ENCODE measurements around the gene SEPTIN12.

The SEPTIN12 gene

GRCh38 chr16:4787627-4788482, at the start of gene SEPTIN12:
Gene SEPTIN12, minus strand, starts transcription at chr16:4788345. Its CDS starts 700 bp downstream, at chr16:4787645.
- in situ Hi-C loops (cut with MboI; ENCODE audit: low sequenced_read_pairs), result no loop called here

DNA sequence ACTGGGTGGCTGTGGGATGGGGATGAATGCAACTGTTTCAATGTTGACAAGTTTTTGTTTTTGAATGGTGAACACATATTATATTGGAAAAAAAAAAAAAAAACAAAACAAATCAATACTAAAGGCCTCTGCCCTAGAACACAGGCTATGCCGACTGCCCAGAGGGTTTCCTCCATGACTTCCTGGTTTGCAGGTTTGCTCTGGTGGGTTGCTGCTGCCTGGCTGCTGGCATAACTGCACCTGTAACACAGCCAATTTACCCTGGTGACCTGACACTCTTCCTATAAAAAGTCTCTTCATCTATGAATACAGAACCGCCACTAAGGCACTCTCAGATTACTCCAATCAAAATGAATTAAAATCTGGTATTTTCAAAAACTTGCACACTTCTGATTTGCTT, 48.6 kb upstream of the SEPTIN12 start:
- in situ Hi-C loops (cut with MboI; ENCODE audit: low sequenced_read_pairs), result no loop called here

DNA sequence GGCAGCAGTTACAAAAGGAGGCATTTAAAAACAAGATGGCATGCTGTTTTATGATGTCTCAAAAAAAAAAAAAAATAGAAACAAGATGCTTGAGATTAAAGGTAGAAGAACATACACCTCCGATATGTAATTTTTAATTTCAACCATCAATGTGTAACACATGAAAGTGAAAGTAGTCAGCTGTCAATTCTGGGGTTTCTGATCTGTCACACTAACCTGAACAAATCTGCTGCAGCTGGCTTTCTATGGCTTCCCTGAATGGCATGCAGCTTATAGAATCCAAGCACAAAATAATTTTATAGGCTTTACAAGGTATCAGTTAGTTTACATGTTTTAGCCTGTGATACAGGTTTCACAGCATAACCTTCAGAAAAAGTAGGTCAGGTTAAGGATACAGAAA, 45.4 kb upstream of the SEPTIN12 start:
- in situ Hi-C loops (cut with MboI; ENCODE audit: low sequenced_read_pairs), result no loop called here

DNA sequence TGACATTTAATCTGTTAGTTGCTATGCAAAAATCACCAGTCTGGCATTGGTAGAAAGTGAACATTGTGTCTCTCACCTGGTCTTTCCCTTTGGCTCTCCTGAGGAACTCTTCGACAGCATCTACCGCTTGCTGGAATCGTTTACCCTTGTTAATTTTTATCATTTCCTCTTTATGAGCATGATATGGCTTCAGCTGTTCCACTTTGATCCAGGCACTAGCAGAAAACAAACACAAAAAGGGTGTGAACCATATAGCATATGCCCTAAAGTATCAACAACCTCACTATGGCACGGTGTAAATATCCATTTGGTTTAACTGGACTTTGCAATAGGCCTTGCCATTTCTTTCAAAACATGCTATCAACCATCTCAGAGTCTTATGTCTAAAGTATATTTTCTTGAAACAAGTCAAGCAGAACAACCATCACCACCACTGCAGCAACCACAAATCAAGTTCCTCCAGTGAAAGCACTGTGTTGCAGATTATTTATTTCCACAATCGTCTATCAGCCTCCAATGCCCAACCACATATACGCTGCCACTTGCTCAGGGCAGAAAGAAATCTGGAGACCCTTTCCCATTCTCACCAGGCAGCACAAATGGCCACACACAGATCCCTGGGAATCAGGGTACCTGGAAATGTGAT, 44.7 kb upstream of the SEPTIN12 start:
- in situ Hi-C loops (cut with MboI; ENCODE audit: low sequenced_read_pairs), result no loop called here

DNA sequence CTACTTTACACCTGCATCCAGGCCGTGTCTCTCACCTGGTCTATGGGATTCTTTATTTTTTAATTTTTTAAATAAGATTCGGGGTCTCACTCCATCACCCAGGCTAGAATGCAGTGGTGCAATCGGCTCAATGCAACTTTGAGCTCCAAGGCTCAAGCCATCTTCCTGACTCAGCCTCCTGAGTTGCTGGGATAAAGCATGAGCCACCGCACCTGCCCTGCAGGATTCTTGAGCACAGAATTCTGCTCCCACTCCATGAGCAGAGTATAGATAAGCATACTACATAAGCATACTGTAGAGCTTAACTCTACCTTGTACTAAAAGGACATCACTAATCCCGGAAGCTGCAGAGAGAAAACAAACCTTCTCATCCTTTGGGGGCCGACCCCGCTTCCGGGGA, 43.5 kb upstream of the SEPTIN12 start:
- in situ Hi-C loops (cut with MboI; ENCODE audit: low sequenced_read_pairs), result no loop called here

DNA sequence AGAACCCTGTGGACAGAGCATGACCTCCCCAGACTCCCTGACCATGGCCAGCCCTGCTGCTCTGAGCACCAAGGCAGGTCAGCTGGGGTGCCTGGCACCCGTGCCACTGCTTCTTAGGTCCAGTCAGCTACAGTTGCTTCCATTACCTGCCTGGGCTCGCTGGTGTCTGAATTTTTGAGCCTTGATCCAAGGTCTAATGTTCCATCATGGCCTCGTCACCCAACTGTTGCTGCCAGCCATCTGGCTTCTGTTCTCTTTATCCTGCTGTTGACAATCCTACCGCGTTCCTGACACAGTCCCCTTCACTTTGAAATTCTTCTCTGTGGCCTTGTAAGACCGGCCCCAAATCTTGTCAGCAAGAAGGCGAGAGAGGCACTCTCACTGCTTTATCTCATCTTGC, 42.3 kb upstream of the SEPTIN12 start:
- in situ Hi-C loops (cut with MboI; ENCODE audit: low sequenced_read_pairs), result no loop called here

DNA sequence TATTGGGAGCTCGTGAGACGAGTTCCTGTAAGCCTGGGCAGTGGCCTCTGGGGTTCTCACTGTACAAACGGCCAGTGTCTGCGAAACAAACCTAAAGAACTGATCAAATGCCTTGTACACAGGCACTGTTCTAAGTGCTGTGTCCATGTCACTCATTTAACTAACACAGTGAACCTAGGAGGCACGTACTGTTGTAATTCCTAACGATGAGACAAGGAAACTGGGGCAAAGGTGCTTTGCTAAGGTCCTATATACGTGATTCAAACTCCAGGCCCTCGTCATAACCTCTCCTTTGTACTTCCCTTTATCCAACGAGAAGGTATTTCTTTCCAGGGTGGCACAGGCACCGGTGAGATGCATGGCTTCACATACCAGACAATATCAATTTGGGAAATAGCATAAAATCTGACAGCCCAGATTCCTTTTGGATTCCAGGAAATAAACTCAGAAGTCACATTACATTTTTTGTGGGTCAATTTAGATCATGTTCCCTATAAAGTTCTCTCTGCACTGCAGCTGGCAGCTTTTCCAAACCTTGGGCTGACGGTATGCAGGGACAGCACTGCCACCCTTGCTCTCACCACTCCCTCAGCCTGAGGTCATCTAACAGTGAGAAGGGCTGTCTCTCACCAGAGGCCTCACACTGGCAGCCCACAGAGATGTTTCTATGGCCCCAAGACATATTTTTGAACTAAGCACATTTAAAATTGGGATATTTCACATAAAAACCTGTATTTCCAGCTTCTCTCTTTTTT, 40.6 kb upstream of the SEPTIN12 start:
- in situ Hi-C loops (cut with MboI; ENCODE audit: low sequenced_read_pairs), result no loop called here

DNA sequence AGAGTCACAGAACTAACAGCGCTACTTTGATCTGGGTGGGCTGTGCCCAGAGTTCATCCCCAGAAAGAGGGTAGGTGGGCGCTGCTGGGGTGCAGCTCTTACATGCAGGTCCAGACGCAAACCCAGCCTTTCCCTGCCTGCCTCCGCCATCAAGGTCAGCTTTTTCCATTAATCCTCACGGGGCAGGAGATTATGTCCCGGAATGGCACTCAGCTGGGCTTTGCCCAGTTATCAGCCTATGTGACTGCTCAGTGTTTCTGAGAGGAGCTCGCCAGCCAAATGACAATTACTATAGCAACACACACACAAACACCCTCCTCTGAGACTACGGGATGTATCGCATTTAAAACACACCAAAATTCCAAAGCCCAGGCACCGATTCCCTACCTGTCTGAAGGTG, 38.8 kb upstream of the SEPTIN12 start:
- in situ Hi-C loops (cut with MboI; ENCODE audit: low sequenced_read_pairs), result no loop called here

DNA sequence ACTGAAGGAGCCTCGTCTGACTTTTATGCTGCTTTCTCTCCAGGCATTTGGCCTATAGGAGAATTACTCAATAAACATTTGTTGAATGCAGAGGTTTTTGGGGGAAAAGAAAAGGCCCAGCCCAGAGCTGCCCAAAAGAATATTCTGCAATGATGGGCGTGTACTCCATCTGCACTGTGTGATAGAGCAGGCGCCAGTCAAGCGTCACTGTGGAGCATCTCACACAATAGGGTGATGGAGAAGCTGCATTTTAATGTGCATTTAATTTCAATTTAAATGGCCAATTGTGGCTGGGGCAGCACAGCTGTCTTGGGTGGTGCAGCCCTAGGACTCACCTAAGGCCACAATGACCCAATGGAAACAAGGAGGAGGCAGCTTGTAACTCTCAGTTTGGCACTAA, 38.4 kb upstream of the SEPTIN12 start:
- in situ Hi-C loops (cut with MboI; ENCODE audit: low sequenced_read_pairs), result no loop called here

DNA sequence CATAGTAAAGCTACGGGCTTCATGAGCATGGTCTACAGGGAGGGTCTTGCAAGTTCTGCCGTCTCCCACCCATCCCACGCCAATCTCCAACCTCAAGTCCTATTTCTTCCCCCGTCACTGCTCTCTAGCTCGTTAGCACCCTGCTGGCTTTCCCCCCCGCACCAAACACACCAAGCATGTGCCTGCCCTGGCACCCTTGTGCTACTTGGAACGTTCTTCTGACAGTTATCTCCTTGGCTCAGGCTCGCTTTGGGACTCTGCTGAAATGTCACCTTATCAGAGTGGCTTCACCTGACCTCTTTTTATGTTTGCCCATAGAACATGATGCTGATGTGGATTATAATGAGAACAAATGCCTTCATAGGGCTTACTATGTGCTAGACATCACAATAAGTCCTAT, 37.1 kb upstream of the SEPTIN12 start:
- in situ Hi-C loops (cut with MboI; ENCODE audit: low sequenced_read_pairs), result no loop called here

GRCh38 chr16:4820652-4821051, 32.5 kb upstream of the SEPTIN12 start:
- in situ Hi-C loops (cut with MboI; ENCODE audit: low sequenced_read_pairs), result no loop called here

DNA sequence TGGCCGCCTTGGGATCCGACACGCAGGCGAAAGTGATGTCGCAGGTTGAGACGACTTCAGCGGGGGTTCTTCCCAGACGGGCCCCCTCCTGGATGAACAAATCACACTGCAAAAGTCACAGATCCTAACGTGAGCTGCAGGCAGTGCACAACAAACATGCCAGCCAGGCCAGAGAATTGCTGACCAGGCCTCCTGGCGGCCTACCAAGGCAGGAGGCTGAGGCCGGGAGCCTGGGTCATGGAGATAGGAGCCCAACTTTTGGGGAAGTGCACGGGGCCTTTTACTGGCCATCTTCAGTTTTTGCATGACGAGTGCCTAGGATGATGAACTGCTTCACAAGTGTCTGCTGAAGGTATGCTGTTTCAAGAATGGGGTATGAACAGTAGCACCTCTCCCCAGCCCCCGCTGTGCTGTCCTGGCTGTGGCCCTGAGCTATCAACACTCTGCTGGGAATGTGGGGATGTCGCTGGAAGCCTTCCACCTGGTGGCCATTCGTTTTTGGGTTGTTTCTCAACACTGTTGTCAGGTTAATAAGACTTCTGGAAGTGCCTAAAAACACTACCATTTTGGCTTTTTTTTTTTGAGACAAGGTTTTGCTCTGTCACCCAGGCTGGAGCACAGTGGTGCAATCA, 26.5 kb upstream of the SEPTIN12 start:
- in situ Hi-C loops (cut with MboI; ENCODE audit: low sequenced_read_pairs), result no loop called here

- in situ Hi-C loops (cut with MboI; ENCODE audit: low sequenced_read_pairs), result no loop called here
These were observed 25.9 kb upstream of the SEPTIN12 start for GRCh38 chr16:4814046-4814445.

- in situ Hi-C loops (cut with MboI; ENCODE audit: low sequenced_read_pairs), result no loop called here
These were observed 25.3 kb upstream of the SEPTIN12 start for GRCh38 chr16:4813251-4814003.

- in situ Hi-C loops (cut with MboI; ENCODE audit: low sequenced_read_pairs), result no loop called here
These were observed 23.6 kb upstream of the SEPTIN12 start for GRCh38 chr16:4811773-4812172.

DNA sequence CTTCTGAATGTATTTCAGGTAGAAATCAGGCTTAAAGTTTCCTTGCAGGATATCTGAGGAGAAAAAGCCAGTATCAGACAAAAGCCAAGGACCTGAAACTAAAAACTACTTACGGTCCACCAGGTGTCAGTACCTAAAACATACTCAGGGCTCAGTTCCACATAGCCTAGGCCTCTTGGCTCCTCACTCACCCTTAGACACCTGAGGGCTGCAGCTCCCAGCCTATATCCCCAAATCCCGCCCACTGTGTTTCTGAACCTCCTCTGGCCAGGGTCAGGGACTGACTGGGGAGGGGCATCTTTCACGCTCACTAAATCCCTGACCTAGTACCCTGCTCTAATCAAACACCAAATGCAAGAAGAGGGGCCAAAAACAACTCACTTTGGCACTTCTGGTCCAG, 23.1 kb upstream of the SEPTIN12 start:
- in situ Hi-C loops (cut with MboI; ENCODE audit: low sequenced_read_pairs), result no loop called here

GRCh38 chr16:4806280-4806679, 18.1 kb upstream of the SEPTIN12 start:
- in situ Hi-C loops (cut with MboI; ENCODE audit: low sequenced_read_pairs), result no loop called here

DNA sequence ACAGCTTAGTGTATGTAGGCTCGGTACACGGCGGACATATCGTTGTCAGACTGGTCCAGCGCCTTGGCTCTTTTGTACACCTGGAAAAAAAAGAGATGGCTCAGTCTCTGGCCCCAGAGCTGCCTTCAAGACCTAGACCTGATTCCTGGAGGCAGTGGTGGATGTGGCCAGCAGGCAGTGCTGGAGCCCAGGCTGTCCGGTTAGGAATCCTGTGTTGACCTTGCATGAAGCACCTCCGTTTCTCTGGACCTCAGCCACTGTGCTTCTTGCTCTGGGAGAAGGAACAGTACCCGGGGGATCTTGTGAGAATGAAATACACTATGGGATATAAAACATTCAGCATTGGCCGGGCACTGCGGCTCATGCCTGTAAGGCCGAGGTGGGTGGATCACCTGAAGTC, 17.1 kb upstream of the SEPTIN12 start:
- in situ Hi-C loops (cut with MboI; ENCODE audit: low sequenced_read_pairs), result no loop called here

GRCh38 chr16:4803898-4804762, 16.0 kb upstream of the SEPTIN12 start:
- in situ Hi-C loops (cut with MboI; ENCODE audit: low sequenced_read_pairs), result no loop called here

DNA sequence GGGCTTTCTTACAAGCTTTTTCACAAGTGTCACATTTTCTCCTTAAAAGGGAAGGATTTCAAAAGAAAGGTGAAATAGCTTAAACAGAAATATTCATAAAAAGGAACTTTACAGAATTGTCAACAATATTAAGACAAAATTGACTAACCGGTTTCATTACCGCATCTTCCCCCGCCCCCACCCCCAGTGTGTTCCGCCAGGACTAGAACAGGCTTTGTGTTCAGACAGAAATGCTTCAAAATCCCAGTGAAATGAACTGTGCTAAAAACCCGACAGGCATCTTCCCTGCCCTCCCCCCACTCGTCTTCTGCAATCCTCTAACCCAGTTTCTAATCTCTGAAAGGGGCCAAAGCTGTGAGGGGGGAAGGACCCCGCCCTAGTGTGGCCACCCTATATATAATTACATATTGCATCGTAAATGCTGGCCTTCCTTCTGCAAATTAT, 15.3 kb upstream of the SEPTIN12 start:
- in situ Hi-C loops (cut with MboI; ENCODE audit: low sequenced_read_pairs), result no loop called here
